ENCODE data around the gene GMPR2.
A peak's percentile ranks its signal among the peaks of the same experiment; 100 is the strongest.
"Not testable (repeated sequence)": the region's sequence is repeated elsewhere in the genome, so short reads cannot be mapped to it uniquely, and the experiment has no call there.

Gene GMPR2

DNA sequence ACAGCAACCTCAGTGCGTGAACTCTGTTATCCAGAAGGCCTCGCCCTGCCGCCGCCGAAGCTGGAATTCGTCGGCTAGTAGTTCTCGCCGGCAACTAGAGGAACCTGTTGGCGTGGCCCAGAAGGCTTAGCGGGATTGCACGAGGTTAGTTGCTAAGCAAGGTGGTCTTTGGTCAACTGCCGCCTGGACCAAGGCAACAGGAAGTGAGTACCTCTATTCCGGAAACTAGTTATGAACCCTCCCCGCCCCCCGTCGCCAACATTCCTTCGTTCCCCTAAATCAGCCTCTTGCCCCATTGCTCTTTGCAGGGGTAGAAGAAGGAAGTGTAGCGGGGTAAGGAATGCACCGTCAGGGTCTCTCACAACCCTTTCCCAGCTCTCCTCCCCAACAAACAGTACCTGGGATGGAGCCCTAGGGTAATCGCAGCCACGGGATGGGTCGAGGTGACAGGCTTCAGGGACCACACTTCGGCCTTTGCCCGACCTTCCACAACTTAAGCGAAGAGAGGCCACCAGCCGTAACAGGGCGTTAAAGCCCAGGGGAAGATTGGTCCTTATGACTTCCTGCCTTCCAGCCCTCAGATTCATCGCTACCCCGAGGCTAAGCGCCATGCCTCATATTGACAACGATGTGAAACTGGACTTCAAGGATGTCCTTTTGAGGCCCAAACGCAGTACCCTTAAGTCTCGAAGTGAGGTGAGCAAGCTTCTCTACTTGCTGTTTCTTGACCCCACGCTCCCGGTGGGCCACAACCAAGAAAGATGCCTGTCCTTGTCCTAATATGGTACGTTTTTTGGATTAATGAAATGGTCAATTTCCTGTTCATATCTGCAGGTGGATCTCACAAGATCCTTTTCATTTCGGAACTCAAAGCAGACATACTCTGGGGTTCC, at the start of gene GMPR2:
GMPR2 (plus strand) TSS at position 285 of the 893 bp plus-strand sequence; CDS start at position 610, 325 bp downstream.
- DNase-seq: peak; percentile 80 to 88

DNA sequence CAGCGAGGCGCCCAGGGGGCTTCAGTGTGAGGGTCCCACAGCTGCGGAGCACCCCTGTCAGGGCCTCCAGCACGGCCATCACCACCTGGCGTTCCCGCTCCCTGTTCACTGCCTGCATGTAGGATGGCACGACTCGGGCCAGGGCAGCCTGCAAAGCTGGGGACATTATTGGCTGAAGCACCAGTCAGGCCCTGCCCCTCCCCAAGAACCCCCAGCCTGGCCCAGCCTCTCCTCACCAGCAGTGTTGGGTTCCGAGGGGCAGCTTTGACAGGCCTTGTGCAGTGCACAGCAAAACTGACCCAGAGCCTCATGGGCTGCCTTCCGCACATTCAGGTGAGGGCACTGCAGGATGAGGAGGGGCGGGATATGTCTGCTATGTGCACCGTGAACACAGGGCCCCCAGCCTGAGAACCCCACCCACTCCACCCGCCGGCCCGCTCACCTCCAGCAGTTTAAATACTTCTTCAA, 49.7 kb upstream of the GMPR2 start:
- DNase-seq: no peak

DNA sequence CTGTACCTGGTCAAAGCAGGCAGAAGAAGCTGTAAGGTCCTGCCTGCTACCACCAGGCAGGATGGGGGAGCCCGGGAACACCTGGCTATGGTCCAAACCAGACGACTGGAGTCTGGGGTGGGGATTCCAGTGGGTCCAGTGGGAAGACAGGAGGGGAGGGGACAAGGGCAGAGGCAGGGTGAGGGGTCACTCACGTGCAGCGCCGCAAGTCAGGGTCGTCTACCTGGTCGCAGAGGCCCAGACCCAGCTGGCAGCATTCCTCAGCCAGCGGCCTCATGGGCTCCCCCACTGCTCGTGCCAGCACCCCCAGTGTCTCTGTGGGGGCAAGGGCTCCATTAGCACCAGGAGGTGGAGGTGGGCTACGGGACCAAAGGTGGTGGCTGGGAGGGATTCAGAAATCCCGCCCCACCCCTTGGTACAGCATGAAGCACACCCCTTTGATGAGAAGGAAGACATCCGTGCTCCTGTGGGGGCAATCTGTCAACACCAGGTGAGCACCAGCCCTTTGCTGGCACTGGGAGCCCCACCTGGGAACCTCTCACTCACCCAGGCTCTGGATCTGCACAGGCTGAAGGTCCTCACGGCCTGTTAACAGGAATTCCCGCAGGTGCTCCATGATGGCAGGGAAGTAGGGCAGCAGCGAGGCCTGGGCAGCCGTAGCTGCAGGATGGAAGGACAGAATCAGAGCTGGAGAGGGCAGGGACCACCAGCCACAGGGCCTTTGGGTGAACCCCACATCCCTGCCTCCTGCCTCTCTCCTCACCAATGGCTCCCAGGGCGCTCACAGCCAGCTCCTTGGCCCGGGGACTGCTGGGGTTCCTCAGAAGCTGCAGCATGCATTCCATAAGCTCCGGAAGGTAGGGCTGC, 48.4 kb upstream of the GMPR2 start:
- DNase-seq: no peak

DNA sequence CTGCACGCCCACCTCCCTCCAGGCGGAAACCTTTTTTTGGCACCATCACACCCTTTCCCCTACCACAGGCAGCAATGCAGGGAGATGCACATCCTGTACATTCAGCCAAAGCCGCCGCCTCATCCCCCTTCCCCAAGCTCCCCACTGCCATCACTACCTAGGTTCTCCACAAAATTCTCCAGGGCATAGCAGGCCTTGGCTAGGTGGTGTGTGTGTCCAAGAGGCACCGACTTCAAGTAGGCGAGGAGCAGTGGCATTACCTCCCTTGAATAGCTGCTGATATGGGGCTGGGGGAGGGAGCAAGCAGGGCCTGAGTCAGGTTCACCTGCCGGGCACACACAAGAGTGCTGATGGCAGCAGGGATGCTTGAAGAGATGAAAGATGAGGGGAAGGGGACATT, 47.7 kb upstream of the GMPR2 start:
- DNase-seq: no peak

DNA sequence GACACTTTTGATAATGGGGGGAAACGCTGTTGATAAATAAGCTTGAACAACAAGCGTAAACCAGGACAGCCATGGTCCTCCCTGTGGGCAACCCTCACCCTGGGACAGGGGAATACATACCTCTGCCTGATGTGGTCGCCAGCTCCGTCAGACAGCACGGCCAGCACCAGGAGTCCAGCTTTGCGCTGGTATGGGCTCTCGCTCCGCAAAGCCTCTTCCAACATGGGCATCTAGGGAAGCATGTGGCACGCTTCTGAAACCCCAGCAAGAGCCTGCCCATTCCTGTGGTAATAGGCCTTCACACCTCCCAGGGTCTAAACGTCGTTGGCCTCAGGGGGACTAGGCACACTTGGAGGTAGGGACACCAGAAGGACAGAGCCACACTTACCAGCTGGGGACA, 47.0 kb upstream of the GMPR2 start:
- no peak for DNase-seq

DNA sequence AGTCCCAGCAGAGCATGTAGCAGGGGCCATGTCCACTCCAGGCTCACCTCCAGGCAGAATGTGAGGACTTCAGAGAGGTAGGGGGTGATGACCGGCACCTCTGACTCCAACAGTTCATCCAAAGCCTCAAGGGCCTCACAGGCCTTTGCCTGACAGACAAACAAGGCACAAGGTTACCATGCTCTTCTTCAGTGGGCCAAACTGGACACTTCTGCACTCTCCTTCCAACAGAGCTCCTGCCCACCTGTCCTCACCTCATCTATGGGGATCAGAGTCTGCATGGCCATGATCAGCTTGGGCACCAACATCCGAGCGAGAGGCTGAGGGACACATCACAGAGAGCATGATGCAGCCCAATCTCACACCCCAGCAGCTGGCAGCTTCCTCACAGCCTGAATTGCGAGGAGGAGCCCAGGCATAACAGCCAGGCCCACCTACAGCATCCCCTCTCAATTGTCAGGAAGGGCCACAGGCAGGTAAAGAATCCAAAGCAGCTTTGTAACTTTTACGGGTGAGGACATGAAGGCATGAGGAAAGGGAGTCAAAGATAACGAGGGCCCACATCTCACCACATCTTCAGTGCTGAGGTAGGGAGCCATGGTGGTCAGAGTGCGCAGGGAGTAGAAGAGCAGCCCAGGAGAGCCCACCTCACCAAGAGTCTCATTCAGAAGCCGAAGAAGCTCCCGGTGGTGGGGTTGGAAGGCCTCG, 45.7 kb upstream of the GMPR2 start:
- no peak for DNase-seq

DNA sequence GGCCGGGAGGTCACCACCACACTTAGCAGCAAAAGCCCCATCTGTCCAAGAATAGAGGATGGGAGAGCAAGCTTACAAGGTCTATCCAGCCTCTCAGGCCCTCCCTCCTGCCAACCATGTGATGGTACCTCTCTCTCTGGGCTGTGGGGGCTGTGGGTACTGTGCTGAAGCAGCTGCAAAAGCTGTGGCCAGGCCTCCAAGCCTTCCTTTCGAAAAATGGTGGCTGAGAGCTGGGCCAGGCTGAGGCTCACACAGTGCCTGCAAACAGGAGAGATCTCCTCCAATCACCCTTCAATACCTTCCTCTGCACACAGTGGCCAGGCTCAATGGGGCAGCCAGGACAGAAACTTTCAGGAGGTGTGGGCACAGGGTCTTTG, 45.2 kb upstream of the GMPR2 start:
- no peak for DNase-seq

DNA sequence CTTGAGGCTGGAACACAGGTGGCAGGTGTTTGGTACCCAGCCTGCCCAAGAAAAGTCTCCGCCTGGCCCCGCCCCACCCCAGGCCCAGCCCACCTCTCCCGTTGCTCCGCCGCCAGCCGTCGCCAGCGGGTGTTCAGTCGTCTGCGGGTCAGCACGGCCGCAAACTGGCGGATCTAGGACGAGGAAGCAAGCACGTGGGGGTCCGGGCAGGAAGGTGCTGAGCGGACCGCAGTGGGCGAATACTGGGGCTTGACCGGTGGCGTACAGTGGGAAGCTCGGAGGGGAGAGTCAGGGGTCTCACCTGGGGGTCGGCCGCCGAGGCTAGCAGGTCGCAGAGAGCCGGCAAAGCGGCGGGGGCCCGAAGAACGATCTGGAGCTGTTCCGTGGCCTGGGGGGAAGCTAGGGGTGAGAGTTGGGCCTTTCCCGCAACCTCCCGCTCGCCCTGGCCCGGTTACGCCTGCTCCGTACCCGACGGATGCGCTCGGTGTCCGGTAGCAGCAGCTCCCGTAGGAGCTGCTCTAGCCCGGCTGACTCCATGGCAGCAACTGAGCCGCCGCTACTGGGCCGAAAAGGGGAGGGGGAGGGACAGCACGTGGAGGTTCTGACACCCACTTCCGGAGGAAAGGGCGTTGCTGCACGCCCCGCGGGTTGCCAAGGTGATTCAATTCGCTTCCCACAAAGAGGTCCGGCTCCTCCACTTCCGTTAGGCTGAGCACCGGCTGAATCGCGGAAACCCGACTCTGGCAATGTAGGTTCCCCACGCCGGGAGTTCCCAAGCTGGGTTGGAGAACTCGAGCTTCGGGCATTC, 44.3 kb upstream of the GMPR2 start, which contains the start of gene IPO4:
IPO4 (minus strand) TSS at position 566 of the 808 bp plus-strand sequence; CDS start at position 537, 29 bp downstream.
- peak; percentile 93 to 95 for DNase-seq

DNA sequence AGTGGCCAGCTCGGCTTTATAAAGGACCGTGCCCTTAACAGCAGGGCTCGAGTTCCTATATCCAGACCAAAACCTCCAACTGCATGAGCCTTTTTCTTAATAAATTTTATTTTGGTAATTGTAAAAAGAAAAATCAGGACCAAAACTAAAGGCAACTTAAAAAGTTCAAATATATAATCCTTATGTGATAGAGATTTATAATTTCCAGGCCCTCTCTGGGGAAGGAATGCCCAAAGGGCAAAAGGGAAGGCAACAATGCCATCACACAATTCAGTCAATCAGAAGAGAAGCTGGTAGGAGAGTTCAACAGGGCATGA, 43.7 kb upstream of the GMPR2 start:
- DNase-seq: no peak

DNA sequence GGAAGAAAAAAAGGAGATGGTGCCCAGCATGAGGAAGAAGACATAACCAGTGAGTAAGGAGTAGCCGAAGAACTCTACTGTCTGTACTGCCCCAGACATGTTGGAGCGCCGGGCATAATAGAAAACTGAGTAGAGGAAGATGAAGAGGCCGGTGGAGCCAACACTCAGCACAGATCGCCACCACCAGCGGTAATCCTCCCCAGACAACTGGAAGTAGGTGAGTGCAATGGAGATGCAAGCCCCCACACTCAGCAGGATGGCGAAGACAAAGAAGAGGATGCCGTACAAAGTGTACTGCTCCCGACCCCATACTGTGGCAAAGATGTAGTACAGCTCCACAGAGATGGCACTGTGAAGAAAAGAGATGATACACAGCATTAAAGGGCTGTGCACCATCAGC, 43.3 kb upstream of the GMPR2 start:
- no peak for DNase-seq

DNA sequence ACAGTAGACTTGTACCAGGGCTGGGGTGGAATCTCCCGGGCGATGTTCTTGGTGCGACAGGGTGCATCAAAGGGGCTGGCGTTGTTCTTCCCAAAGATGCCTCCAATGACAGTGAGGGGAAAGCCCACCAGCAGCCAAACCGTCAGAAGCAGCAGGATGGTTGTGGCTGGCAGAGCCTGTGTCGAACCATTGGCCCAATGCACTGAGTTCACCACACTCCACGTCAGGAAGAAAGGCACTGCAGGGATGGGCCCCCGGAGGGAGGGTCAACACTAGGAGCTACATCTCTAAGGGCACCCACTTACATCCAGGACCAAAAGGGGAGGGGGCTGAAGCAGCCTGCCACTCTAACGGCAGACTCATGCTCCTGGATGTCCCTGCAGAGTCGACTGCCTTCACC, 42.3 kb upstream of the GMPR2 start:
- no peak for DNase-seq

DNA sequence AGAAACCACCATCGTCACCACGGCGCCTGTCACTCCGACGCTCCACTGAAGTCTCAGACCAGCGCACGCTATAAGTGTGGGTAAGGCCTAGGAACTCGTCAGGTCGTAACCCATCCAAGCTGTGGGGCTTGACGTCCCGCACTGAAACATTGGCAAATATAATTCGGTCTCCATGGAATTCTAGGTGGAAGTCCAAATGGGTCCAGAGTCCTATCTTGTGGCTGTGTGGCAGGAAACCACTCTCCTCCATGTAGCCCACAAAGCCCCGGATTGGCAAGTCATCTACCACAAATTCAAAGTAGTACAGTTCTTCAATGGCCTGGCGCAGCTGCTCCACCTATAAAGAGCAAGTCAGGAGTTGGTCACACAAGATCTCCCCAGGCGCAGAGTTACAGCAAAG, 39.8 kb upstream of the GMPR2 start:
- DNase-seq: no peak

DNA sequence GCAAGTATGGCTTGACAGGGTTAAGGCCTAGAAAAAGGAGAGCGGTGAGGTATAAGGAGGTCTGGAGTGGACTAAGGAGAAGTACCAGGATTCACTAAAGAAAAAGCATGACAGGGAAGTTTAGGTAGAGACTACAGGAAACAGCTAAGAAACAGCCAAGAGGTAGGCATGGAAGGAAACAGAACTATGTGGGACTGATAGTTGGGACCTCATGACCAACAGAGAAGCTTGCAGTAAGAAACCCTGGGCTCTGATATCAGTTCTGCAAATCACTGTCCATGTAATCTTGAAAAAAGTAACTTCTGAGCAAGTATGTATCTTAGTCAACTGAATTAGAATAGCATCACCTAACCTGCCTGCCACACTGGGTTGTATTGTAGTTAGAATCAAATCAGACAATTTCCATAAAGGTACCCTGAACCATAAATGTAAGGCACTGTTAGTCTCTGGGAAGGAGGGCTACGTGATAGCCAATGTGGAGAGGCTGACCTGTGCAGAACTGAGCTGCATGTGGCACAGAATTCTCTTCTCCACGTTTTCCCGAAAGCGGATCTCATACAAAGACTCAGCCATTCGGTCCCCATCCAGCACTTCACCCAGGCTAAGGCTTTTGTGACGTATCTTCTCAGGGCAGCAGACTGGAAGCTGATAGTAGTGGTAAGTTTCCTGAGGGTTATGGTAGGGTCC, 38.4 kb upstream of the GMPR2 start:
- DNase-seq: no peak

DNA sequence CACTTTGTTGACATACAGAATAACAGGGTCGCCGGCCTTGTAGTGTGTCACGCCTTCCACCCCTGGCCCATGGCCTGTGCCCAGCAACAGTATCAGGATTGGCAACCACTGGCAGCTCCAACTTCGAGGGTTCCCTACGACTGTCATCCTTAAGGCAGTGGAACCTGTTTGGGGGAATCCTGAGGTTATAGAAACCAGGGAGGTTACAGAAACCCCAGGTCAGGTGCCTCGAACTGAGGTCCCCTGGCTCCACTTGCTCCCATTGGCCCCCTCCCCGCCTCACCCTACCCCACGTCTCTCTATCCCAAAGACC, 37.9 kb upstream of the GMPR2 start:
- no peak for DNase-seq

DNA sequence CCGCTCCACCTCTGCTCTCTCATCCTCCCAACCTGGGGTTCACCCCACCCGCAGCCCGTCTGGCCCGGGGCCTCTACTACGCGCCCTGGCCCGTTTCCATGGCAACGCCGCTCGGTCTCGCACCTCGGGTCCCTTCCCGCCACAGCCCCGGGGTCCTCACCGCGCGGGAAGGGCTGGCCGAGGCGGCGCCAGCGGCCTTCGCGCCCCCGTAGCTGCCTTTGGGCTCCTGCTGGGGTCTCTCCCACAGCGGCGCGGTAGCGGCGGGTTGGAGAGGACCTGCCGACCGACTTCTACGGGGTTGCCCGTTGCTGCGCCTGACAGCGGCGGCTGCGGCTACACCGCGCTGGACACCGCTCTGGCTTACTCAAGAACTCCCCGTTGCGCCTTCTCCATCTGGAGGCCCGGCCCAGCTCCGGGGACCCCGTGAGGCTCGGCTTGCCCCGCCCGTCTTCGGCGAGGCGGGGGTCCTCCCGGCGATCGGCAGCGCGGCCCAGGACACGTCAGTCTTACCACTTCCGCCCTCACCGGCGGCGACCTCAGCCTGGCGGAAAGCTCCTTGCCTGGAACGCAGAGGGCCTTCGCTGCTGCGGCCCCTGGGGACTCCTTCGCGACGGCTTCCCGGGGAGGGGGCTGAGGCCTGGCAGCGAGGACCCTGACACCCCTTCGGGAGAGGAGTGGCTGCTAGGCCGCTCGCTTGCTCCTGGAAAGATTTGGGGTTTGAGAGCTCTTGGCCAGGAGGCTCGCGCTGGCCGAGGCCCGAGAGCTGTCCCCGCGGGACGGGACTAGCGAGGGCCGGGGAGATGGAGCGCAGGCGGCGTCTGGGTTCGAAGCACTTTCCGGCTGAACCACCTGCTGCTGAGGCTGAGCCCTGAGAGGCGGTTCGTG, 37.3 kb upstream of the GMPR2 start, which contains the start of gene TM9SF1:
TM9SF1 (minus strand) TSS at position 256 of the 885 bp plus-strand sequence. CDS start 422 bp downstream, outside the sequence.
- peak; percentile 74 to 76 for DNase-seq

DNA sequence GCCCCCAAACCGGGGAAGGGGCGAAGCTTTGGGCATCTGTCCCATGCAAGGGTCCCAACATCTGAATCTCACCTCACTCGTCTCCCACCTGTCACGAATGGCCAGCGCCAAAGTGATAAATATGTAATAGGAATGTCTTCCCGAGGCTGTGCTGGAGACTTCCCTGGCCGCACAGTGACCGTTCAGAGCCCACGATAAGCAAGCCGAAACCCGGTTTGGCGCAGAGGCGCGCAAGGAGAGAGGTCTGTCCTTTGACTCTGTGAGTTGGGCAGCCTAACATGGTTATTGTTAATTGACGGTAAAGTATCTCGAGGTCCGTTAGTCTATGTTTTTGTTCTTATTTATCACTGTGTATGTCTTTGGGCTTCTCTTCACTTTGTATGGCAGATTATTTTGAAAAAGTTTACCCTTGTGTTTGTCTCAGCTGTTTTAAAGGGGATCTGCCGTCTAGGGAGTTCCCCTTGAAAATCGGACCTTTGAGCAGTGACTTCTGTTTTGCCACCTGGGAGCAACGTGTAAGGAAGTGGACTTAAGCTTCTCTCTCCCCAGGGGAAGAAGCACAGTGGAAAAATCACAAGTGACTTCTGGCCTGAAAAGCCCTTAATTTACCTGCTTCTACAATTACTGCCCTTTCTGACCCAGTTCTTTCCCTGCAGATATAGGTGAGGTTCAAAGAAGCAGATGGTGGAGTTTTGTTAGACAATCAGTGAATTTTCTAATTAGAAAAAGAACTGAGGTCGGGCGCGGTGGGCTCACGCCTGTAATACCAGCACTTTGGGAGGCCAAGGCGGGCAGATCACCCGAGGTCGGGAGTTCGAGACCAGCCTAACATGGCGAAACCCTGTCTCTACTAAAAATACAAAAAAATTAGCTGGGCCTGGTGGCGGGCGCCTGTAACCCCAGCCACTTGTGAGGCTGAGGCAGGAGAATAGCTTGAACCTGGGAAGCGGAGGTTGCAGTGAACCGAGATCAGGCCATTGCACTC, 36.4 kb upstream of the GMPR2 start:
- no peak for DNase-seq

DNA sequence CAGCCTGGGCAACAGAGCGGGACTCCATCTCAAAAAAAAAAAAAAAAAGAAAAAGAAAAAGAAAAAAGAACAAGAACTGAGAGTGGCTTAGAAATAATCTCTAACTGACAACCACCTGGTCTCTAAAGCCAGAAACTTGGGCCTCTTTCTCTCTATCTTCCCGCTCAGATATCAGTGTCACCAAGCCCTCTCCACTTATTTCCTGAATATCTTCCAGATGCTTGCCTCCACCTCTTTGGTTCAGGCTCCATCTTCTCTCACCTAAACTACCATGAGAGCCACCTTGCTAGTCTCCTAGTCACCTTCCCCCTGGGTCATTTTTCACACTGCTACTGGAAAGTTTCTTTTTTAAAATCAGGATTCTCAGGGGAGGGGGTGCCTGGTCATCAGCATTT, 35.7 kb upstream of the GMPR2 start:
- no peak for DNase-seq

DNA sequence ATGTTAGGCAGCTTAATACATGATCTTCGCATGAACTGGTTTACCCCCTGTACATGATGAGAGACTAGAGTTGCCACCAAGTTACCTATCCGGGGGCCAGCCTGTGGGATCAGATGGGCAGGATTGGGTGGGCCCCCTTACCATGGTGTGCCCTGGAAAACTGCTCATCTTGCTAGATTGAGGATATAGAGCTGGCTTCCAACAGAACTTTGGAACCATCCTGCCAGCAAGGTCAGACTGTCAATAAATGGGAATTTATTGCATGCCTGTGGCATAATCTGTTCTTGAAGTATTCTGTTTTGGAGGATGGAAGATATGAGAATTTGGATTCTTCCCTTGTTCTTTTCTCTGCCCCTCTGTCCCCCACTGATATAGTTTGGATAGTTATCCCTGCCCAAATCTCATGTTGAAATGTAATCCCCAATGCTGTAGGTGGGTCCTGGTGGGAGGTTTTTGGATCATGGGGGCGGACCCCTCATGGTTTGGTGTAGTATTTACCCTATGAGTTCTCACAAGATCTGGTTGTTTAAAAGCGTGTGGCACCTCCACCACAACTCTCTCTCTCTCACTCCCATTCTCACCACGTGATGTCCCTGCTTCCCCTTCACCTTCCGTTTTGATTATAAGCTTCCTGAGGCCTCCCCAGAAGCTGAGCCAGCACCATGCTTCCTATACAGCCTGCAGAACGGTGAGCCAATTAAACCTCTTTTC, 33.8 kb upstream of the GMPR2 start:
- DNase-seq: no peak

DNA sequence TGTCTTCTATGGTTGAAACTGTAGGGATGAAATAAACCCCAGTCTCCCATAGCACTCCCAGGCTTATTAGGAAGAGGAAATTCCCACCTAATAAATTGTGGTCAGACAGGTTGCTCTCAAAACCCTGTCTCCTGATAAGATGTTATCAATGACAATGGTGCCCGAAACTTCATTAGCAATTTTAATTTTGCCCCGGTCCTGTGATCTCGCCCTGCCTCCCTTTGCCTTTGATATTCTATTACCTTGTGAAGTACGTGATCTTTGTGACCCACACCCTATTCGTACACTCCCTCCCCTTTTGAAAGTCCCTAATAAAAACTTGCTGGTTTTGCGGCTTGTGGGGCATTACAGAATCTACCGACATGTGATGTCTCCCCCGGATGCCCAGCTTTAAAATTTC, 30.2 kb upstream of the GMPR2 start:
- DNase-seq: not testable (repeated sequence)
